Skeletal muscle tissue (tissue), 4 donors: Measurements from ENCODE around the gene BRIP1. TPM values are rescaled to one million over a fixed set of nuclear protein-coding genes. Genes with fewer than 3 reads are reported as not detected.

ENCODE experiments used
- H3K27ac ChIP-seq: one replicate; pipeline ENCODE4 v1.7.0; 2013; ENCODE audit warnings: mild to moderate bottlenecking, low read depth, low read length, inconsistent platforms
- H3K27me3 ChIP-seq, 3 donors: one replicate each; pipeline ENCODE4 v1.7.0; 2013; ENCODE audit warnings: low read length in 3 of 3; ENCODE audit not compliant: control insufficient read depth in 3 of 3, insufficient read depth in 3 of 3
- H3K36me3 ChIP-seq, 3 donors: one replicate each; pipeline ENCODE4 v1.7.0; 2013; ENCODE audit warnings: low read length in 3 of 3; ENCODE audit not compliant: control insufficient read depth in 3 of 3, insufficient read depth in 3 of 3
- H3K4me1 ChIP-seq, 3 donors: one replicate each; pipeline ENCODE4 v1.7.0; 2013; ENCODE audit warnings: low read length in 3 of 3, mild to moderate bottlenecking in 3 of 3; ENCODE audit not compliant: control insufficient read depth in 3 of 3, insufficient read depth in 3 of 3
- H3K4me3 ChIP-seq, 3 donors: one replicate each; pipeline ENCODE4 v1.7.0; 2013; ENCODE audit warnings: low read length in 3 of 3
- H3K9ac ChIP-seq, 3 donors: one replicate each; pipeline ENCODE4 v1.7.0; 2013; ENCODE audit warnings: low read length in 3 of 3, mild to moderate bottlenecking in 3 of 3, moderate library complexity in 2 of 3, low read depth in 1 of 3
- H3K9me3 ChIP-seq, 3 donors: one replicate each; pipeline ENCODE4 v1.7.0; 2013; ENCODE audit warnings: low read length in 3 of 3; ENCODE audit not compliant: control insufficient read depth in 3 of 3
- total RNA-seq: library from RNA; depleted of rRNA; stranded (reverse); fragments of >200 nt; gene quantifications from one replicate; pipeline ENCODE4 v1.2.3, GENCODE V29; 2014
- donor health status: Osteomylitis.

The BRIP1 gene
- total RNA-seq, 1 donor from 2014 or later, result 4.2 TPM

DNA sequence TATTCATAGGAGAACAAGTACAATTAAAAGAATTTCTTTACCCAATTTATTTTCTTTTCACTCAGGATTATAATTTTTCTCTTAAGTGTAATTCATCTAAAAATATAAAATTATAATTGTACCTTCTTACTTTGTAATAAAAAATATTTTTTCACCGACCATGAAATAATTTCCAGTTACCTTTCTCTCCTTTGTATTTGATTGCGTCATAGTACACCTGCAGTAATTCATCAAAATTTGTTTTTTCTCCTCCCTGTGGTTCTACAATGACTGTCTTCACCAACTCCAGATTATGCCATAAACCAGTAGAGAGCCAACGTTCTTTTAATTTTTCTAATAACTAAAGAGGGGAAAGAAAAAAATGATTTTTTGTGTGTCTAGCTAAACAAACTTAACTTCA lies 119.1 kb downstream of the BRIP1 start:
- Histone ChIP-seq H3K4me1 (no peaks in the 10 kb centered on the region), H3K27me3 (no peaks in the 10 kb centered on the region), H3K4me3 (no peak overlapping the region), H3K9ac (no peak overlapping the region), H3K27ac (no peak overlapping the region), H3K9me3 (peaks cover 0 to 7% (median 2%) of the 10 kb centered on the region in 3 donors), H3K36me3 (no peaks in the 10 kb centered on the region)

DNA sequence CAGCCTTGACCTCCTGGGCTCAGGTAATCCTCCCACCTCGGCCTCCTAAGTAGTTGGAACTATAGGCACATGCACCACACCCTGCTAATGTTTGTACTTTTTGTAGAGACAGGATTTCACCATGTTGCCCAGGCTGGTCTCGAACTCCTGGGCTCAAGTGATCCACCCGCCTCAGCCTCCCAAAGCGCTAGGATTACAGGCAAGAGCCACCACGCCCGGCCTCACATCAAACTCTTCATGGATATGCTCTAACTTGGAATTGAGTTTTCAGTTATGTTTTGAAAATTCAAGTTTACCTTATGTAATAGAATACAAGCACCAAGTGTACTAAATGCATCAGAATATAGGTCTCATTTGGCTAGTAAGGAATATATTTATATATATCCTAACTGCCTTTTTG lies 119.6 kb downstream of the BRIP1 start:
- H3K4me3 ChIP-seq, result no peak overlapping the region
- no peak overlapping the region for H3K27ac ChIP-seq
- H3K36me3 ChIP-seq, result no peaks in the 10 kb centered on the region
- H3K9ac ChIP-seq, result no peak overlapping the region
- no peaks in the 10 kb centered on the region for H3K4me1 ChIP-seq
- H3K27me3 ChIP-seq, result no peaks in the 10 kb centered on the region
- H3K9me3 ChIP-seq, result peaks cover 0 to 7% (median 2%) of the 10 kb centered on the region in 3 donors

DNA sequence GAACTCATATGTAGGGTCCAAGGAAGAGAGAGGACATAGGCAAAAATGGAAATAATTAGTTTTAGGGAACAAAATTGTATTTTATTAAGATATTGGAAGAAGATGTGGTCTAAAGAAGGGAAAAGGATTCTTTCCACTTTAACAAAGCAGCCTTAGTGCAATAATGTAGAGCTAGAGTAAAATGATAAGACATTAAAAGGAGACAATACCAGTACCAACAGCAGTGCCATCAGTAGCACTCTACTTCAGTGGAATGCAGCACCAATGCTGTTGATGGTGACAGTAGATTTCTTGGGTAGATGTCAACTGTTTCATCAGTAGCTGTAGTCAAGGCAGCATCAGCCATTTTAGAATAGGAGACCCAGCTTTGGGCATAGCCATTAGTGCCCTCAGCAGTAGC lies 124.3 kb downstream of the BRIP1 start:
- H3K36me3 ChIP-seq, result no peaks in the 10 kb centered on the region
- no peak overlapping the region for H3K9ac ChIP-seq
- no peak overlapping the region for H3K4me3 ChIP-seq
- no peaks in the 10 kb centered on the region for H3K27me3 ChIP-seq
- peaks cover 0 to 3% (median 0%) of the 10 kb centered on the region in 3 donors for H3K9me3 ChIP-seq
- H3K4me1 ChIP-seq, result no peaks in the 10 kb centered on the region
- H3K27ac ChIP-seq, result no peak overlapping the region

DNA sequence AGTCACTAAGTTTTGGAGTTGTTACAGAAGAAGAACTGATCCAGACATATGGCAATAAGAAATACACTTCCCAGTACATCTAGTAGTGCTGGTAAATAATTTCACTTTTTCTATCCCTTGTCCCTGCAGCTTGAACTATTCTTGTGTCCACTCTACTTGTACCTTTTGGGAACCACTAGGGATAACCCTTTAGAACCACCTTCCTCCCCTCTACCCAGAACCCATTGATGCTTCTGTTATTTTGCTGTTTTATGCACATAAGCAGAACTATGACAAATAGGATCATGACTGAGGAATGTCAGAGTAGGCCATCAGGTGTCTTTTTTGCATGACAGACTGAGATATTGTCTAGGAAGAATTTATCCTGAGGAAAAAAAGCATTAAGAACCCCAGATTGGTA lies 125.1 kb downstream of the BRIP1 start:
- H3K4me3 ChIP-seq, result no peak overlapping the region
- no peak overlapping the region for H3K27ac ChIP-seq
- peaks cover 0 to 3% (median 0%) of the 10 kb centered on the region in 3 donors for H3K9me3 ChIP-seq
- no peaks in the 10 kb centered on the region for H3K27me3 ChIP-seq
- H3K36me3 ChIP-seq, result no peaks in the 10 kb centered on the region
- no peaks in the 10 kb centered on the region for H3K4me1 ChIP-seq
- H3K9ac ChIP-seq, result no peak overlapping the region

DNA sequence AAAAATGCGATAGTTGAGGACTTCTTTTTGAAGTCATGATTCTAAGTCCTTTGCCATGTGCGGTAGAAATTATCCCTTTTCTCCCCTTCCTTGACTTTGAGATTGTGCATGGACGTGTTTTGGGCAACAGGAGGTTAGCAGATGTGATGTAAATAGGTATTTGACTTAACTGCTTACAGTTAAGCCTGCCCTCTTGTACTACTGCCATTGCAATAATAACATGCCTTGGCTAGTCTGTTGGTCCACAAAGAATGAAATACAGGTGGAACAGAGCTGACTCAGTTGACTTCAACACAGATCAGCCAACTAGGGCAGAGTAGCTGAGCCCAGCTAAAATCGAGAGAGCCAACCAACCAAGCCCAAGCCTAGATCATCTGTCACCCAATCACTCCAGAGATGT lies 125.5 kb downstream of the BRIP1 start:
- H3K9ac ChIP-seq, result no peak overlapping the region
- no peaks in the 10 kb centered on the region for H3K36me3 ChIP-seq
- no peak overlapping the region for H3K4me3 ChIP-seq
- peaks cover 0 to 3% (median 0%) of the 10 kb centered on the region in 3 donors for H3K9me3 ChIP-seq
- H3K27ac ChIP-seq, result no peak overlapping the region
- no peaks in the 10 kb centered on the region for H3K27me3 ChIP-seq
- no peaks in the 10 kb centered on the region for H3K4me1 ChIP-seq

DNA sequence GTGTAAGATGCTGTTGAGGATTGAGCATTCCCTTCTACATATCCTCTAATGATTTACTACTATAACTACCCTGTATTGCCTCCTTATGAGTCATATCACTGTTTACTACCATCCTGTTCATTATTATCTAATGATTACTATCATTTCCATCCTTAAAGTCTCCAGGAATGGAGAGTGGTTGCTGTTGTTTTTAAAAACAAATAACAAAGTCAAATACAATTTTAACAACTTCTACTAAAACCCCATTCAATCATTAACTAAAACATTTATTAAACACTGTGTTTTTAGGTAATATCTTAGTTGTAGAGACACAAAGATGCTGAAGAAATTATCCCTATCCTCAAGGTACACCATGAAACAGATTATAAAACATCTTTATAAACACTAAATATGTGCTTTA lies 126.9 kb downstream of the BRIP1 start:
- H3K4me1 ChIP-seq, result no peaks in the 10 kb centered on the region
- H3K9ac ChIP-seq, result no peak overlapping the region
- H3K4me3 ChIP-seq, result no peak overlapping the region
- no peaks in the 10 kb centered on the region for H3K36me3 ChIP-seq
- H3K27me3 ChIP-seq, result no peaks in the 10 kb centered on the region
- H3K9me3 ChIP-seq, result peaks cover 0 to 3% (median 0%) of the 10 kb centered on the region in 3 donors
- H3K27ac ChIP-seq, result no peak overlapping the region

DNA sequence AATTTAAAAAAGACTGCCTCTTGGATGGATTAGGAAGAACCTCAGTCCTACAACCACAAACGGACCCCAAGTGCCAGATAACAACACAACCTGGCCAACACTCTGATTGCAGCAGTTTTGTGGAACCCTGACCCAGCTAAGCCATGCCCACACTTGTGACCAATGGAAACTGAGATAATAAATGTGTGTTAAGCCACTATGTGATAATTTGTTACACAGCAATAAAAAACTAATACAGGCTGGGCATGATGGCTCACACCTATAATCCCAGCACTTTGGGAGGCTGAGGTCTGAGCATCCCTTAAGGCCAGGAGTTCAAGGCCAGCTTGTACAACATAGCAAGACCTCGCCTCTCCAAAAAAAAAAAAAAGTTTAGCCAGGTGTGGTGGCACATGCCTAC lies 127.5 kb downstream of the BRIP1 start:
- no peak overlapping the region for H3K4me3 ChIP-seq
- H3K27me3 ChIP-seq, result no peaks in the 10 kb centered on the region
- H3K4me1 ChIP-seq, result no peaks in the 10 kb centered on the region
- H3K9ac ChIP-seq, result no peak overlapping the region
- H3K36me3 ChIP-seq, result no peaks in the 10 kb centered on the region
- H3K9me3 ChIP-seq, result no peaks in the 10 kb centered on the region
- H3K27ac ChIP-seq, result no peak overlapping the region

DNA sequence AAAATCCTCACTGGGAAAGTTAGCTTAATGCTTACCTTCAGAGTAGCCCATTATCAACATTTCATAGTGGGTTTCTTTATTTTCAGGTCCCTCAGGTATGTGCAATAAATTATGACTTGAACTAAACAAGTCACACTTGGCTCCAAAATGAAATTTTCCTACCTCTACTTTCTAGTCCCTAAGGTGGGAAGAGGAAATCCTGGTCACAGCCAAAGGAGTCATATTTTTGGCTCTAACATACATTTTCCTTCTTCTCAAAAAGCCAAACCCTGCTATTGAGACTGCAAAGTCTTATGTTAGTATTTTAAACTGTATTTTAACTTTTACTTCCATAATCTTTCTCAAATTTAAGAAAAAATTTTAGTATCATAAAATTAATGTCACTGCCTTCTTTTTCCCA lies 128.9 kb downstream of the BRIP1 start:
- Histone ChIP-seq H3K9ac (no peak overlapping the region), H3K36me3 (no peaks in the 10 kb centered on the region), H3K9me3 (no peaks in the 10 kb centered on the region), H3K4me1 (no peaks in the 10 kb centered on the region), H3K4me3 (no peak overlapping the region), H3K27me3 (no peaks in the 10 kb centered on the region), H3K27ac (no peak overlapping the region)

DNA sequence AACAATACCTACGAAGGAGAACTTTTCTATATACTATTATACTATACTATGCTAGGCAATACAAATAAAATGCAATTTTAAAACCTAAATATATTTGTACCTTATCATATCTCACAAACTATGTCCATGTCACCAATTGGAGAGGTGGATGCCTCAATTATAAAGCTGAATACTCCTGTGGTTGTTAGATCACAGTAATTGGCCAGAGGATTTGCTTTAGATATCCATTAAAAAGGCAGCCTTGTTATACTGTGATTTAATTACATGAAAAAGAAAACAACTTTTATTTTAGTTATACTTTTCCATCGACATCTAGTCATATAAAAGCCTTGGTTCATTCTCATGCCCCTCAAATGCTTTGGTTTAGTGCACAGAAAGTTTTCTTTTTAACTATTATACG lies 129.3 kb downstream of the BRIP1 start:
- Histone ChIP-seq H3K9ac (no peak overlapping the region), H3K27me3 (no peaks in the 10 kb centered on the region), H3K36me3 (no peaks in the 10 kb centered on the region), H3K4me3 (no peak overlapping the region), H3K27ac (no peak overlapping the region), H3K9me3 (no peaks in the 10 kb centered on the region), H3K4me1 (no peaks in the 10 kb centered on the region)

DNA sequence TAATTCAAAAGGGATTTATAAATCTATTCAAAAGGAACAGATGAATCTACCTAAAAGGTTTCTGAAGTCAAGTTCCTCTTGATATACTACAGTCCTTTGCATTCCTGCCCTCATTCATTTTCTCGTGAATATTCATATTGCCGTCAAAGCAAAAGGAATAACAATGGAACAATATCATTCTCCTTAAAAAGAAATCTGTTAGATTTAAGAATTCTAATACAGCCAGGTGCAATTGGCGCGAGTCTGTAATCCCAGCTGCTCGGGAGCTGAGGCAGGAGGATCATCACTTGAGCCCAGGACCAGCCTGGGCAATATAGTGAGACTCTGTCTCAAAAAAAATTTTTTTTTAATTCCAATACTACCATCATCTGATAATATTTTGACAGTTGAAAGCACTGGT lies 130.3 kb downstream of the BRIP1 start:
- H3K4me1 ChIP-seq, result no peaks in the 10 kb centered on the region
- no peaks in the 10 kb centered on the region for H3K9me3 ChIP-seq
- H3K4me3 ChIP-seq, result no peak overlapping the region
- H3K36me3 ChIP-seq, result no peaks in the 10 kb centered on the region
- no peaks in the 10 kb centered on the region for H3K27me3 ChIP-seq
- no peak overlapping the region for H3K9ac ChIP-seq
- no peak overlapping the region for H3K27ac ChIP-seq

DNA sequence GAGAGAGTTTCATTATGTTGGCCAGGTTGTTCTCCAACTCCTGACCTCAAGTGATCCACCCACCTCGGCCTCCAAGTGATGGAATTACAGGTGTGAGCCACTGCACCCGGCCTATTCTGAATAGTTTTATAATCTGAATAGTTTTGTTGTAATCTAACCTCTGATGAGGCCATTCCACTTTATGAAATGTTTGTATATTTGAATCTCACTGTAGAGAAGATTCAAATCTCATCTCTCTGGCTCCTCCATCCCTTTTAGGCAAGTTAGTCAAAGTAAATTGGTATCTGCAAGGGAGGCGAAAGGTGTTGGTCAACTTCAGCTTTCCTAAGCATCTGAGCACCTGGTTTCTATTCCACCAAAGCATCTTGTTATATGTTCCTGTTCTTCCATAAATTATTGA lies 131.2 kb downstream of the BRIP1 start:
- H3K4me1 ChIP-seq, result no peaks in the 10 kb centered on the region
- no peak overlapping the region for H3K9ac ChIP-seq
- no peaks in the 10 kb centered on the region for H3K36me3 ChIP-seq
- H3K27me3 ChIP-seq, result no peaks in the 10 kb centered on the region
- no peak overlapping the region for H3K27ac ChIP-seq
- H3K9me3 ChIP-seq, result no peaks in the 10 kb centered on the region
- no peak overlapping the region for H3K4me3 ChIP-seq
